Fibroblast of skin of back (primary cell): Measurements from ENCODE around the gene PDE11A.

ENCODE experiments used
- DNase-seq: peaks from one replicate; pipeline ENCODE4 v3.0.0-alpha.2; 2013

The PDE11A gene

DNA sequence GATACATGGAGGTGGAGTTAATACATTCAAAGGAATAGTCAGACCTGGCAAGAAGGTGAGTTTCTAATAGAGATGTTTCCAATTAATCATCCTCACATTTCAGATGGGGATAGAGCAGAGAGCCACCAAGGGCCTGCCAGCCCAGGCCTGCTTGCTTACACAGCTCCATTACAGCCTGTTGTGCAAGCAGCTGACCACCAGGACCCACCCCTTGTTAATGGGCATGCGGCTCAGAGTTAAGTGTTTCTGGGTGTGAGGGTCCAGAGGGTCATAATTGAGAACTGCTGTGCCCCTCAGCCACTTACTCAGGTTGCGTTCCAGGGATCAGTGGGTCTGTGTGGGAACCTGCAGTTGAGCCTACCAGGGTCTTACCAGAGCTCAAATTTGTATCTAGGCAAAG, 480.2 kb downstream of the PDE11A start:
- DNase-seq: no peak

DNA sequence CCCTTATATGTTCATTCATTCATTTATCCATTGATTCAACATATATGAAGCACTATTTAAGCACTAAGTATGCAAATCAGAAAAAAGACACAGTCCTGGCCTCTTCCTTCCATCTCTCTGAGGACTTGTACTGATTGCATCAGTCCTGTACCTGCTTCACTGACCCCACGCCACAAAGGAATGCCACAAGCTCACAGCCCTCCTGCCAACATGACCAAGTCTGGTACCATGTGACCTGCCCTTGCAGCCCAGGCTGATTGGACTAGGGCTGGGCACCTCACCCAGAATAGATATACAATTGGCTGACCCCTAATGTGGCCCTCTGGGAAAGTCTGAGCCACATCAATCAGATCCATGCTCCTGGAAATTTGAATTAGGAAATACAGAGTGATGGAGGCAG, 483.4 kb downstream of the PDE11A start:
- no peak for DNase-seq

DNA sequence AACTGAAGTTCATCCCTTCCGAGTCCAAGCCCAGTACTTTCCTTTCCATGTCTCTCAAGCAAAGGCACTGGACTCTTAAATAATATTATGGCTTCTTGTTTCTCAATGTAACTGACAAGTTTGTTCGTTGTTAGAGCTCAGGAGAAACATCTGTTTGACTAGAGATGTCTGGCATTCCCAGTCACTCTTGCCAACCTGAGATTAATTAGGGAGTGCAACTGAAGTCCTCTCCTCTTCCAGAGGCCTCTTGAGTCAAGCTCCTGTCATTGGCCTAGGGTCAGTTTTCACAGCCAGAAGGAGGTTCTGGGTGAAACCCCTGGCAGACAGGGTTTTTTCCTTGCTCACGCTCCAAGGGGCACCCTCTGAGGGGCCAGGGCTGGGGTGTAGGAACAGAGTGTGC, 483.9 kb downstream of the PDE11A start:
- no peak for DNase-seq

DNA sequence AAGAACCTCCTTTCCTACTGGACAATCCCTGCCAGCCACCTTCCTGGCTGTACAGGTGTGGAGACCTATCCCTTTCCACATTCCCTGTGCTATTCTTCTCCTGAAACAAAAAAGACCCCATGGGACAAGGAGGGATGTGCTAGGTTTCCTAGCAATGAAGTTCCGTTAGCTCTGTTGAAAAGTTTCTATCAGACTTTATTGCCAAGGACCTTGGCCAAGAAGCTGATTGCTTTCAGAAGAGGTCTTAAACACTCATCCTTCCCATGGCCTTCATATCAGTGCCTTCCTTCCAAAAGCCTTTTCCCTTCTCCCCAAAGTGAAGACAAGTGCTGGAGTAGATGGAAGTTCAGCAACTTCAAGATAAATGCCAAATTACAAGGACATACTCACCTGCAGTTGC, 485.2 kb downstream of the PDE11A start:
- no peak for DNase-seq

DNA sequence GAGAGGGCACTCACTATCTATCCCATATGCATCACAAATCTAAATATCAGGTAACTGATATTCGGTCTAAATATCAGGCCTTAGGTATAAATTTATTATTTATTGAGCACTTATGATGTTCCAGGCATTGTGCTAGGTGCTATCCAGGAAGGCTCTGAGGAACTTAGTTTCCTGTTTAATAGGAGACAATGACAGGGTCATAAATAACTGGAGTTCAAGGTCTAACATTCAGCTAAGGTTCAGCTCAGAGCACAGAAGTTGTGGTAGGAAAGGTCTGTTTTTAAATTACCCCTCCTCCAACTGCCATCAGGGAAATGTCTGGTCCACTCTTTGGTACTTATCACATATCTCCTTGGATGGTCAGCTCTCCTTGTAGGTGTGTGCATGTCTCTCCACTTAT, 486.4 kb downstream of the PDE11A start:
- no peak for DNase-seq

DNA sequence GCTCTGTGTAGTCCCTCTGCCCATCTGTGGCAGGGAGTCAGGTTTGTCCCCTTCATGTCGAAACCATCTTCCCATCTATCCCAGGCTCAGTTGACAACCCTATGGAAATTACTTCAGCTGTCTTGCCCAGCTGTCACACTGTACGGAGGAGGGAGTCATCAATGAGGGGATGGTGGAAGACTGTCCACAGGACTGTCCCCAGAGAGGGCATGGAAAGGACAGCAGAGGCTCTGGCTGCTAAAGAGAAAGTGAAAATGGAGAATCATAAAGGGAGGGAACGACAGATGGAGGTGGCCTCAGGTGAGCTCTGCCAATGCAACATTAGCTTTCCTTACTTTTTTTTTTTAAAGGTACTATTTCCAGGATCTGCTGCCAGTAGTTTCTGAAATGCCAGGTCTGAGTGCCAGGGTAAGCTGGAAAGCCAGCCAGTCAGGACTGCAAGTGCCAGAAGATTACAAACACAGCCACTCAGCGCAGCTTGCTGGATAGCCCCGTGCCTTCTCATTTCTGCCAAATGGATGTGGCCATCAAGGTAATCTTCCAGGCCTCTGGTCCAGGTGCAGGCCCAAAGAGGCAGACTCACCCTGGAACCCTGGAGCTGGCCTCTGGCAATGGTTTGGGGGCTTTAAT, 487.2 kb downstream of the PDE11A start:
- no peak for DNase-seq

DNA sequence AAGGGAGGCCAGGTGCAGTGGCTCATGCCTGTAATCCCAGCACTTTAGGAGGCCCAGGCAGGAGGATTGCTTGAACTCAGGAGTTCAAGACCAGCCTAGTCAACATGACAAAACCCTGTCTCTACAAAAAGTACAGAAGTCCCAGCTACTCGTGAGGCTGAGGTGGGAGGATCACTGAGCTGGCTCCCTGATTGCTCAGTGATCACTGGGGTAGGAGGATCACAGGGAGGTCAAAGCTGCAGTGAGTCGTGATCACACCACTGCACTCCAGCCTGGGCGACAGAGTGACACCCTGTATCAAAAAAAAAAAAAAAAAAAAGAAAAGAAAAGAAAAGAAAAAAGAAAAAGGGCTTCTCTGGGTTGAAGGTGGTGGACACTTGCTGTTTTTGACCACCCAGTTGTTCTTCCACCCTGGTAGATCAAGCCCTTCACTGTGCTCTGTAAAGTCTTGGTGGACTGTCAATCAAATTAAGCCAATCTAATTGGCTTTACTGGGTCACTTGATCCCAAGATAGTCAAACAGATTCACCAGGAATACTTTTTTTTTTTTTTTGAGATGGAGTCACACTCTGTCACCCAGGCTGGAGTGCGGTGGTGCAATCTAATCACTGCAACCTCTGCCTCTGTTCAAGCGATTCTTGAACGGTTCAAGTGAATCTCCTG, 488.4 kb downstream of the PDE11A start:
- no peak for DNase-seq

DNA sequence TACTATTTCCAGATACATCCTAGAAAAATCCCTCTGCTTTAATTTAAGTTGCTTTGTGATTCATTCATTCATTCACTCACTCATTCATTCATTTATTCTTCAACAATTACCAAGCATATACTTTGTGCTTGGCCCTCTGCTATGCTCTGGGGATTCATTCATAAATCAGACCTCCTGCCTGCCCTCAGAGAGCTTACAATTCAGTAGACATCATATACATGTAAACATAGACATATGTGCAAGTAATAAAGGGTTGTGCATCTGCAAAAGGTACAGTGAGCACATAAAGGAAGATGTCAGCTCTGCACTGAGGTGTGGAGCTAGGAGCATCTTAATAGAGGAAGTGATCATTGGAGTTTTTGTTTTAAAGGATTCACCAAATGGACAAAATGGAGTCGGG, 490.6 kb downstream of the PDE11A start:
- no peak for DNase-seq

DNA sequence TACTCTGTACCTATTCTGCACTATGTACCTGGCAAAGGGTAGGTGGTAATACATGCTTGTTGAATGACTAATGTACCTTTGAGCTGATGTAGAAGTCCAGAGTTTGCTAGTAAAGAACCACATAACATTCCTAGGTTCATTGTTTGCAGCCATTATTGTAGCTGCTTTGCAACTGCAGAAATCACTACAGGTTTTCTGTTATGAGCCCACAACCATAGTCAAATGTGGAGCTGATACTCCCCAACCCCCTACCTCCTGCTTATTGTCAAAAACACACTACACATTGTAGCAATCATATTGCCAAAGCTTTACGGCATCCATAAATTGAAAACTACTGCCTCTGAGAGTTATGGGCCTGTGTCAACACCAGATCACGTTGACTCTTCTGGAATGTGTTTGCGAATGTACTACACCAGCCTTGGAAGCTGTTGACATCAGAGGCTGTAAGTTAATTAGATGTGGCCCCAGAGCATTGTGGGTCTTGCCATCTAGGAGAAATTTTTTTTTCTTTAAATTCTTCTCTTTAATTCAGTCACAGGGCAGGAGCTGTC, 493.0 kb downstream of the PDE11A start:
- DNase-seq: no peak

DNA sequence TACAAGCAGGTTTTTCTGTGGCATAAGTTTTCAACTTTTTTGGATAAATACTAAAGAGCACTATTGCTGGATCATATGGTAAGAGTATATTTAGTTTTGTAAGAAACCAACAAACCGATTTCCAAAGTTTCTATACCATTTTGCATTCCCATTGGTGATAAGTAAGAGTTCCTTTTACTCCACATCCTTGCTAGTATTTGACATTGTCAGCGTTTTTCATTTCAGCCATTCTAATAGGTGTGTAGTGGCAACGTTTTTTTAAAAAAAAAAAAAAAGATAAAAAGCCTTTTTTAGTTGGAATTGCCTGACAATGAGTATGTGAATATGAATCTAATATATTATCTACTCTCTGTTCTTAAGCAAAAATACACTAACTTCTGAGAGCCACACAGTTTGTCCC, 494.1 kb downstream of the PDE11A start:
- DNase-seq: no peak

DNA sequence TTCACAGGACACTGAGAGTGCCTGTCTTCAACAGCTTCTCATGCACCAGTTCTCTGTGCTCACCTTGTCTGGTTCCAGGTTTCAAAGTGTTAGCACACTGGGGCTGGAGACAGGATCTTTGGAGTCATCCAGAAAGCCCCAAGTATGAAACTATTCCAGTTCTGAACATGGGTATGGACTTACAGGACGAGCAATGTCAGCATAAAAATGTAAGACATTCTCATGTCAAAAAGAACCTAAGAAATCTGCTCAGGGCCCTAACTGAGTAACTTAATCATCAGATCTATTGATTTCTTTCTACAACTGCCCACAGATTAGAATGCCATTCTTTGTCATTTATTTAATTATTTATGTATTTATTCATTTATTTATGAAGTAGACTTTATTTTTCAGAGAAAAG, 495.5 kb downstream of the PDE11A start:
- no peak for DNase-seq

DNA sequence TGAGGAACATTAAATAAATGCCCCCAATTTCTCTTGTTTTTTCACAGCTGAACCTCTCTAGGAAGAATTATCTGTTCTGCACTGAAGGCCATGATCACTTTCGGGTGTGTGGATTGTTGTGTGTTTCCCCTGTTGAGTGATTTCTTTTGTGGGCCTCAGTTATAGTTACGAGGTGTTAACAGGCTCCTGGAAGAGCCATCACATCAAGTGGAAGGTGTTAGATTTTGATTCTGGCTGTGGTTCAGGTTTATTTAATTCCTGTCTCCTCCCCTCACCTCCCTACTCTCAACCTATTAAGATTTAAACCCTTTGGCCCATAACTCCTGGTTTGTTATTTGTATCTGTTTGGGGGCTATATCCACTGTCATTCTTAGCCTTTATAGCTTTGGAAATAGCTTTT, 497.2 kb downstream of the PDE11A start:
- DNase-seq: no peak

DNA sequence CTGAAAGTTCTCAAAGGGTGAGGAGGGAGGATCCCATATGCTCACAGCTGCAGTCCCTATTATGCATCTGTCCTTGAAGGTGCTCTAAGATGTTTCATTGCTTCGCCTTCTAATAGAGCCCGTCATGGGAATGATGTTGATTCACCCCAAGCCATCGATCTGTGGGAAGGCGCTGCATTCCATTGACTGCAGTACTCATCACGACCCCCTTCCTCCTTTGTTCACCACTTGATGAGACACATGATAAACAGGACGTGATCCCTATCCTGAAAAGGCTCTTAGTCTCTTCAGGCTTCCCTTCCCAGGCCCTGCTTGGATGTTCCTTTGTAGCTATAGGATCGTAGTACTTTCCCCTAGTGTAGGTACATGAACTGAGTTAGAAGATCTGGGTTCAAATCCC, 498.2 kb downstream of the PDE11A start:
- DNase-seq: no peak
